ENCODE measurements around the gene LRRC25.
A peak's percentile ranks its signal among the peaks of the same experiment; 100 is the strongest.
"Not testable (repeated sequence)": the region's sequence is repeated elsewhere in the genome, so short reads cannot be mapped to it uniquely, and the experiment has no call there.

The LRRC25 gene

GRCh38 chr19:18373892-18374629 lies 23.4 kb downstream of the LRRC25 start:
- peak; percentile 63 to 88 for DNase-seq

- DNase-seq, result no peak
Observed at GRCh38 chr19:18373407-18373891, 24.0 kb downstream of the LRRC25 start.

GRCh38 chr19:18368504-18369222 lies 28.8 kb downstream of the LRRC25 start:
- no peak for DNase-seq

GRCh38 chr19:18366021-18366435 lies 31.4 kb downstream of the LRRC25 start:
- DNase-seq, result no peak

- peak in 1 of 2 donors; percentile 17 for DNase-seq
Observed at GRCh38 chr19:18364826-18365528, 32.4 kb downstream of the LRRC25 start.

GRCh38 chr19:18364277-18364825 lies 33.1 kb downstream of the LRRC25 start:
- DNase-seq, result not testable (repeated sequence)

GRCh38 chr19:18363787-18364186 lies 33.6 kb downstream of the LRRC25 start:
- DNase-seq, result no peak

GRCh38 chr19:18362934-18363542 lies 34.4 kb downstream of the LRRC25 start:
- no peak for DNase-seq

GRCh38 chr19:18361646-18362045 lies 35.8 kb downstream of the LRRC25 start:
- DNase-seq, result no peak

GRCh38 chr19:18357041-18357440 lies 40.4 kb downstream of the LRRC25 start:
- no peak for DNase-seq

GRCh38 chr19:18354743-18355142 lies 42.7 kb downstream of the LRRC25 start:
- not testable (repeated sequence) for DNase-seq

- no peak for DNase-seq
Observed at GRCh38 chr19:18353378-18354005, 43.9 kb downstream of the LRRC25 start.

GRCh38 chr19:18351544-18351943 lies 45.9 kb downstream of the LRRC25 start:
- no peak for DNase-seq

- DNase-seq, result no peak
Observed at GRCh38 chr19:18350490-18350889, 46.9 kb downstream of the LRRC25 start.

GRCh38 chr19:18349524-18350128 lies 47.8 kb downstream of the LRRC25 start:
- peak; percentile 10 to 33 for DNase-seq

GRCh38 chr19:18348818-18349339 lies 48.5 kb downstream of the LRRC25 start:
- not testable (repeated sequence) for DNase-seq

- no peak for DNase-seq
Observed at GRCh38 chr19:18348171-18348570, 49.3 kb downstream of the LRRC25 start.

GRCh38 chr19:18346091-18346490 lies 51.3 kb downstream of the LRRC25 start:
- no peak for DNase-seq

GRCh38 chr19:18345296-18345695 lies 52.1 kb downstream of the LRRC25 start:
- DNase-seq, result no peak

- DNase-seq, result no peak
Observed at GRCh38 chr19:18344582-18344950, 52.9 kb downstream of the LRRC25 start.

- no peak for DNase-seq
Observed at GRCh38 chr19:18342090-18342632, 55.3 kb downstream of the LRRC25 start.
